HUES64 (cell line): ENCODE data around the gene UNC5C.

Experiments
- H3K27ac ChIP-seq: 2 replicates; pipeline ENCODE4 v1.7.0; 2013; ENCODE audit warnings: low read depth, low read length, inconsistent platforms
- H3K27me3 ChIP-seq: 2 replicates; pipeline ENCODE4 v1.6.1; 2013; ENCODE audit warnings: mild to moderate bottlenecking, low read length; ENCODE audit not compliant: insufficient read depth
- H3K36me3 ChIP-seq: 2 replicates; pipeline ENCODE4 v1.6.1; 2013; ENCODE audit warnings: mild to moderate bottlenecking, low read length; ENCODE audit not compliant: insufficient read depth
- H3K4me1 ChIP-seq: 2 replicates; pipeline ENCODE4 v1.6.1; 2013; ENCODE audit warnings: mild to moderate bottlenecking, low read length, moderate library complexity; ENCODE audit not compliant: insufficient read depth
- H3K4me3 ChIP-seq: 2 replicates; pipeline ENCODE4 v1.5.1; 2013; ENCODE audit warnings: mild to moderate bottlenecking, low read length, moderate library complexity
- H3K9ac ChIP-seq: 2 replicates; pipeline ENCODE4 v1.6.1; 2013; ENCODE audit warnings: mild to moderate bottlenecking, low read depth, low read length
- H3K9me3 ChIP-seq: 2 replicates; pipeline ENCODE4 v1.6.1; 2013; ENCODE audit warnings: low read depth, low read length; ENCODE audit not compliant: insufficient read depth
- WGBS: fragments of 150-250, 120-280 bp; methylation state at CpG from one replicate; pipeline ENCODE4 v1.1.7; 2013; ENCODE audit warnings: missing lambda C conversion rate; 5-methylcytosine and 5-hydroxymethylcytosine counted together

Gene UNC5C

DNA sequence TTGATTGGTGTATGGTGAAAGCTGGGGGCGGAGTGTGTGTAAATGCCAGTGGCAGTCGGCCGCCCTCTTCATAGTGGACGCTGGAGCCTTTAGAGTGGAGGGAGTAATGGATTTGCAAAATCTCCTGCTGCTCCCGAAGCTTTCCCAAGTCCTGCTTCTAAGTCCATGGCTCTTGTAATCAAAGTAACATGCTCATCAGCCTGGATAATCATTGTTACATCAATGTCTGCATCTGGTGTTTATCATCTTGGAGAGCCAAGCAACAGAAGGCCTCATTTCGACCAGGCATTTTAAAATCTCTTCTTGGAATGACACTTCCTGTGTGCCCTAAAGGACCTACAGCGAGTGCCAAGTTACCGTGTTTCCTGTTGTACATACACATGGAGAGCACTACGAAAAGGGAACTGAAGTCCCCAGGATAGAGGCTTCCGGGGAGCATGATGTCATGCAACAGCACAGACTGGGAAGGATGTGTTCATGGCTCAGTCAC is 32.2 kb downstream of the UNC5C start:
- Histone ChIP-seq H3K36me3 (no peaks in the 10 kb centered on the region), H3K9ac (no peak overlapping the region), H3K4me1 (0 out of 2 replicates have a peak, but pooled peaks cover 10% of the 10 kb centered on the region), H3K9me3 (no peaks in the 10 kb centered on the region), H3K4me3 (no peak overlapping the region), H3K27me3 (no peaks in the 10 kb centered on the region), H3K27ac (no peak overlapping the region)
- 91% methylated on average over 10 of the region's 10 CpGs for WGBS

GRCh38 chr4:95515589-95515988 is 33.2 kb downstream of the UNC5C start:
- Histone ChIP-seq H3K4me1 (peaks cover 10% of the 10 kb centered on the region; the same call in 1 of the 2 replicates), H3K27ac (no peak overlapping the region), H3K27me3 (no peaks in the 10 kb centered on the region), H3K9me3 (no peaks in the 10 kb centered on the region), H3K4me3 (no peak overlapping the region), H3K36me3 (no peaks in the 10 kb centered on the region), H3K9ac (no peak overlapping the region)
- WGBS = 100% methylated on average over 1 of the region's 1 CpG

GRCh38 chr4:95513022-95513421 is 35.8 kb downstream of the UNC5C start:
- no peaks in the 10 kb centered on the region for H3K27me3 ChIP-seq
- no peak overlapping the region for H3K27ac ChIP-seq
- H3K9ac ChIP-seq = no peak overlapping the region
- no peak overlapping the region for H3K4me3 ChIP-seq
- 88% methylated on average over 3 of the region's 4 CpGs for WGBS
- H3K36me3 ChIP-seq = no peaks in the 10 kb centered on the region
- no peaks in the 10 kb centered on the region for H3K9me3 ChIP-seq
- peaks cover 10% of the 10 kb centered on the region; the same call in 1 of the 2 replicates for H3K4me1 ChIP-seq

DNA sequence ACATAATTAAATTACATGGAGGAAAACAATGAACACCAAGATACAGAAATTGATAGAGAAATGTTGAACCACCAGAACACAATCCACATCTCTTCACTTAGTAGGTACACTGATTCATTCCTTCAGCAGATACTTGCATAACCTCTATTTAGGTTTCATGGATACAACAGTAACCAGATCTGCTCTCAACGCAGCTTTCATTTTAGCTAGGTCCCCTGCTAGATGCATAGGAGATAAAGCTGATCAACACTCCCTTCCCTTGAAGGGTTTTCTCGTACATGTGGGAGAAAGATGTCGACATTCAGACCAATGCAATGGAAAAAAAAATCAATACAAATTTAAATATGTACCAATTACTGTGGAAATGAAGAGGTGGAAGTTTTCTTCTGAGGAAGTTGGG is 37.3 kb downstream of the UNC5C start:
- Histone ChIP-seq H3K27me3 (no peaks in the 10 kb centered on the region), H3K4me1 (peaks cover 10% of the 10 kb centered on the region; the same call in 1 of the 2 replicates), H3K9me3 (no peaks in the 10 kb centered on the region), H3K9ac (no peak overlapping the region), H3K27ac (no peak overlapping the region), H3K4me3 (no peak overlapping the region), H3K36me3 (no peaks in the 10 kb centered on the region)
- 100% methylated on average over 1 of the region's 3 CpGs for WGBS

DNA sequence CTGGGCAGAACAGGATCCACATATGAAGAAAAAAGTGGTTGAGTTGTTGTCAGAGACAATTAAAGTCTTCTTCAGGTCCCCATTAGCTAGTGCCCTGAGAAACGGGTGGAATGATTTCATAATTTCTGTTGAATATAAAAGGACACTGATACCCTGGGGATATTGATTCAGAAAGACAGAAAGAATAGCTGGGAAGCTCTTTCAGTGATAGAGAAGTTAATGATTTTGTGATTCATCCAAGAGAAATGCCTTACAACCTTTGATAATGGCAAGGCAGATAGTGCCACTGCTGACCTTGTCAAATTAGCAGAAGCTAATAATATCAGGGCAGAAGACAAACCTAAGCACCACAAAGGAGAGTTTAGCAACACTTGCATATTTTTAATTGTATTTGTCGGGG is 37.9 kb downstream of the UNC5C start:
- WGBS = 85% methylated on average over 2 of the region's 2 CpGs
- no peak overlapping the region for H3K9ac ChIP-seq

GRCh38 chr4:95510145-95510544 is 38.6 kb downstream of the UNC5C start:
- Histone ChIP-seq H3K4me1 (peaks cover 19% of the 10 kb centered on the region; the same call in 1 of the 2 replicates), H3K36me3 (no peaks in the 10 kb centered on the region), H3K9ac (no peak overlapping the region), H3K27me3 (no peaks in the 10 kb centered on the region), H3K27ac (no peak overlapping the region), H3K9me3 (no peaks in the 10 kb centered on the region), H3K4me3 (no peak overlapping the region)
- WGBS = 30% methylated on average over 2 of the region's 2 CpGs

More for the DNA sequence above, 37.9 kb downstream of the UNC5C start:
- Histone ChIP-seq H3K4me3 (no peak overlapping the region), H3K36me3 (no peaks in the 10 kb centered on the region), H3K4me1 (peaks cover 15% of the 10 kb centered on the region; the same call in 1 of the 2 replicates), H3K27me3 (no peaks in the 10 kb centered on the region), H3K27ac (no peak overlapping the region), H3K9me3 (no peaks in the 10 kb centered on the region)

DNA sequence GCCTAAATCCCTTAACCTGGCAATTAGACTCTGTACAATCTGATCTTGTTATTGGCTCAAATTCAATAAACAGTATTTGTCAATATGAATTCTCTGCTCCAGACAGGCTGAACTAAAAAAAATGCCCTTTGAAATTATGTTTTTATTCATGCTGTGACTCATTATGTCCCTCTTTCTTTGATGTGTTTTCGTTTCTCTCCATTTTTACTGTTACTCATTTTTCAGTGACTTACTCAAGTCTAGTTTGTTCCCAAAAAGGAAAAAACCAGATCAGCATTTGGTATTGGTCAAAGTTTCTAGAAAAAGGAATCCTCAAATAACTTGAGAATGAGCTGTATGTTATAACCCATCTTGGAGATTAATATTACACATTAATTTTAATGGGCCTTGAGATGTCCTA is 40.4 kb downstream of the UNC5C start:
- Histone ChIP-seq H3K4me1 (peaks cover 19% of the 10 kb centered on the region; the same call in 1 of the 2 replicates), H3K4me3 (no peak overlapping the region), H3K9me3 (no peaks in the 10 kb centered on the region), H3K27ac (no peak overlapping the region), H3K9ac (no peak overlapping the region), H3K27me3 (no peaks in the 10 kb centered on the region), H3K36me3 (no peaks in the 10 kb centered on the region)
- 100% methylated on average over 1 of the region's 1 CpG for WGBS

DNA sequence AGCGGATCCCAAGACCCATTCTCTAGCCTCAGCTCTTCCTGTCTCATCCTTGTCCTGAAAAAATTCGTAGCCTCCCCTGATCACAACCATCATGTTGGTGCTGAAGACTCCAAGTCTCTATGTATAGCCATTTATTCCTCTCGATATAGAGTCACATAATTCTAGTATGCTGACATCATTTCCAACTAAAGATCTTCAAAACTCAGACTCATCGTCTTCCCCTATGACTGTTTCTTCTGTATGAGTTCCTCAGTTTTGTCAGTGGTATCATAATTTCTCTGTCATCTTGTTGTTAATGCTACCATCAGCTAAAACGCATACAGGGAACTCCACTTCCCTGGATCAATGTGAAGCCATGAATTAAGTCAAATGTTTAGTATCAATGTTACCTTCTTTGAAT is 41.2 kb downstream of the UNC5C start:
- no peaks in the 10 kb centered on the region for H3K9me3 ChIP-seq
- no peak overlapping the region for H3K9ac ChIP-seq
- no peaks in the 10 kb centered on the region for H3K27me3 ChIP-seq
- H3K4me3 ChIP-seq = no peak overlapping the region
- H3K36me3 ChIP-seq = no peaks in the 10 kb centered on the region
- no peak overlapping the region for H3K27ac ChIP-seq
- 95% methylated on average over 5 of the region's 5 CpGs for WGBS
- H3K4me1 ChIP-seq = peaks cover 14% of the 10 kb centered on the region; the same call in 1 of the 2 replicates

DNA sequence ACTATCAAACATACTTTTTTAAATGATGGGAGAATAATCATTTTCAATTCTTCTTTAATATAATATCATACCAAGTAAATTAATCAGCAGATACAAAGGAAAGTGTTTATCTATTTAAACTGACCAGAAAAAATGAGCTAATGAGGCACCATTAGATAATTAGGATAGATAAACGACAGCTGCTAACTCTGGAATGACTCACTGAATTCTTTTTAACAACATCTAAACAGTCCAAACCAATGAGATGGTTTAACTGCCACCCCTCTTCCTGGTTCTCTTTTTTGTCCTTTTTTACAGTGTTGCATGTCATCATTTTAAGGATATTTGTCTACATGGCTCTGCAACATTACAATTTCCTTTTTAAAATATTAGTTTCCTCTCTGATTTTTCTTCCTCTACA is 41.6 kb downstream of the UNC5C start:
- no peaks in the 10 kb centered on the region for H3K36me3 ChIP-seq
- no peaks in the 10 kb centered on the region for H3K9me3 ChIP-seq
- no peak overlapping the region for H3K9ac ChIP-seq
- peaks cover 10% of the 10 kb centered on the region; the same call in 1 of the 2 replicates for H3K4me1 ChIP-seq
- WGBS = 63% methylated on average over 1 of the region's 1 CpG
- H3K27ac ChIP-seq = no peak overlapping the region
- no peak overlapping the region for H3K4me3 ChIP-seq
- no peaks in the 10 kb centered on the region for H3K27me3 ChIP-seq

DNA sequence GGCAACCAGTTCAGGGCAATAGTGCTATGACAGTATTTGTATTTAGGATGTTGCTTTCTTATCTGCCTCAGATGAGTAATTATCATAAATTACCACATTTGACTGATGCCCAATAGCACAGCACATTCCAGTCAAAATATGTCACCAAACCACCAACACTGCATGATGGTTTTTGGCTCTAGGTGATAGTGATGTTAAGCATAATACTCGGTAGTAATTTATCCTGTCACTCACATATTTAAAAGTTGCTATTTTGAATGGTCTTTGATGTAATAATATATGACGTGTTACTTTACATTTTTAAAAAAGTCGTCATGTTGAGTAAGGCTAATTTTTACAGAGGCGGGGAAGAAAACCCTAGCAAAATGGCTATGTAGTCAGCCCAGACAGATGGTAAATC is 42.5 kb downstream of the UNC5C start:
- peaks cover 9% of the 10 kb centered on the region; the same call in 1 of the 2 replicates for H3K4me1 ChIP-seq
- no peaks in the 10 kb centered on the region for H3K9me3 ChIP-seq
- H3K4me3 ChIP-seq = no peak overlapping the region
- no peak overlapping the region for H3K27ac ChIP-seq
- 95% methylated on average over 3 of the region's 4 CpGs for WGBS
- no peaks in the 10 kb centered on the region for H3K27me3 ChIP-seq
- H3K9ac ChIP-seq = no peak overlapping the region
- no peaks in the 10 kb centered on the region for H3K36me3 ChIP-seq

DNA sequence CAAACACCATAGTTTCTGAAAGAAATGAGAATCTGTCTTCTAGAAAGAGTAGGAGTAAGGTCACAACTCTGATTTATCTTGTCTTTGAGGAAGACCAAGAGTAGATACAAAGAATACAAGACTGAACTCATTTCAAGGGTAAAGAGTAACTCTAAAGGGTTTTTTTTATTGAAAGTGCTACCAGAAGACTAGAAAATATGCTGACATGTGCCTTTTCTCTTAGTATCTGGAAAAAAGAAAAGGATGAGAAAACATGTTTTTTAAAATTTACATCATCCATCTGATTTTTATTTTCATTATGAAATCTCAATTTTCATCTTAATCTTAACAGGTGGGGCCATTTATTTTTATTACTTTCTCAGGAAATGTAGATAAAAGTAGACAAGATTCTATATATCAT is 43.0 kb downstream of the UNC5C start:
- Histone ChIP-seq H3K36me3 (no peaks in the 10 kb centered on the region), H3K4me1 (peaks cover 9% of the 10 kb centered on the region; the same call in 1 of the 2 replicates), H3K27me3 (no peaks in the 10 kb centered on the region), H3K9me3 (no peaks in the 10 kb centered on the region), H3K4me3 (no peak overlapping the region), H3K27ac (no peak overlapping the region; the same call in 1 of the 2 replicates), H3K9ac (no peak overlapping the region)

- peaks cover 9% of the 10 kb centered on the region; the same call in 1 of the 2 replicates for H3K4me1 ChIP-seq
- H3K27me3 ChIP-seq = no peaks in the 10 kb centered on the region
- H3K36me3 ChIP-seq = no peaks in the 10 kb centered on the region
- no peak overlapping the region; the same call in 1 of the 2 replicates for H3K27ac ChIP-seq
- WGBS = 94% methylated on average over 2 of the region's 2 CpGs
- no peak overlapping the region for H3K4me3 ChIP-seq
- H3K9me3 ChIP-seq = no peaks in the 10 kb centered on the region
- H3K9ac ChIP-seq = no peak overlapping the region
Observed at GRCh38 chr4:95505151-95505550, 43.6 kb downstream of the UNC5C start.
